ENCODE results near the gene KRTAP1-3. TPM values are rescaled to one million over a fixed set of nuclear protein-coding genes. Genes with fewer than 3 reads are reported as not detected.

KRTAP1-3 gene
- total and polyA plus RNA-seq, 2 of the 4 experiments (the other 2 are of a cell fraction): not detected

- Histone ChIP-seq H3K23ac (ENCODE audit: low read depth, low read length) (no peak overlapping the region), H3K79me1 (ENCODE audit: low read depth in 1 of 2, low read length in 2 of 2) (no peaks in the 10 kb centered on the region), H3K27ac (ENCODE audit: insufficient read depth, low read length) (no peak overlapping the region), H3K4me2 (ENCODE audit: low read depth, low read length) (no peak overlapping the region), H3K56ac (ENCODE audit: extremely low read depth, insufficient read depth, low read length) (no peak overlapping the region), H2AK9ac (replicated peaks; ENCODE audit: low read depth, low read length, poor library complexity) (no peak overlapping the region), H3K4ac (ENCODE audit: low read depth, low read length) (no peak overlapping the region), H2BK120ac (ENCODE audit: low read depth, low read length) (no peak overlapping the region), H3K36me3 (ENCODE audit: control insufficient read depth, insufficient read depth, low read length) (no peaks in the 10 kb centered on the region), H4K91ac (ENCODE audit: insufficient read depth, low read depth, low read length) (no peak overlapping the region), H2BK15ac (ENCODE audit: low read depth, low read length) (no peak overlapping the region), H3K9ac (ENCODE audit: low read depth, low read length) (no peak overlapping the region), H3K9me1 (ENCODE audit: insufficient read depth, low read length) (no peaks in the 10 kb centered on the region; the same call in 1 of the 2 replicates), H2BK20ac (ENCODE audit: low read depth, low read length) (no peak overlapping the region), H3K4me3 (ENCODE audit: insufficient read depth, low read depth, low read length) (no peak overlapping the region), H2BK5ac (ENCODE audit: low read depth, low read length, poor library complexity, severe bottlenecking) (no peak overlapping the region), H4K20me1 (ENCODE audit: insufficient read depth, low read length) (no peaks in the 10 kb centered on the region), H3K9me3 (ENCODE audit: control insufficient read depth, insufficient read depth, low read length) (no peaks in the 10 kb centered on the region), H3K4me1 (ENCODE audit: control insufficient read depth, insufficient read depth, low read length) (peaks cover 1% of the 10 kb centered on the region; the same call in 1 of the 2 replicates), H2AK5ac (ENCODE audit: low read depth, low read length) (no peak overlapping the region), H2AFZ (replicated peaks; ENCODE audit: low read length, poor library complexity) (no peak overlapping the region), H3K27me3 (ENCODE audit: control insufficient read depth, insufficient read depth, low read length) (no peaks in the 10 kb centered on the region), H4K5ac (ENCODE audit: low read depth, low read length) (no peak overlapping the region), H3K14ac (replicated peaks; ENCODE audit: low read depth, low read length) (no peak overlapping the region), H3K18ac (ENCODE audit: low read depth, low read length) (no peak overlapping the region), H4K8ac (ENCODE audit: low read depth in 2 of 2, low read length in 2 of 2) (no peak overlapping the region)
- DNase-seq (no peak), ATAC-seq (ENCODE audit: low read depth) (no peak)
- in situ Hi-C loops (cut with MboI; ENCODE audit: low sequenced_read_pairs) (no loop called here), dilution Hi-C loops (cut with HindIII; ENCODE audit: low sequenced_read_pairs, unreplicated experiment) (no loop called here), intact Hi-C loops (cut with micrococcal nuclease) (no loop called here)
- POLR2A ChIA-PET (ENCODE audit: unreplicated experiment): no interaction called here
- TF ChIP-seq RCOR1 (IDR thresholded peaks at IDR 0.05; ENCODE audit: insufficient replicate concordance, low read length): no peak
- peak; percentile 29; the same call in 1 of the 2 replicates for TF ChIP-seq CEBPB (IDR thresholded peaks at IDR 0.05; ENCODE audit: low read depth, low read length)
- CTCF ChIA-PET: no interaction called here
- BruUV-seq (replicated peaks): no TSS peak
Observed at GRCh38 chr17:41010441-41010840, 24.2 kb downstream of the KRTAP1-3 start.

Measured in IMR-90 (cell line).